HUDEP-2 (cell line): ENCODE results near the gene DNAJC4.
A peak's percentile ranks its signal among the peaks of the same experiment; 100 is the strongest.
"Not testable (repeated sequence)": the region's sequence is repeated elsewhere in the genome, so short reads cannot be mapped to it uniquely, and the experiment has no call there.

ENCODE experiments used
- DNase-seq, 76 experiments: peaks; one replicate each; lab custom pipeline; 2025; ENCODE audit not compliant: unreplicated experiment in 76 of 76; lab: John Stamatoyannopoulos, UW

DNAJC4 gene

DNA sequence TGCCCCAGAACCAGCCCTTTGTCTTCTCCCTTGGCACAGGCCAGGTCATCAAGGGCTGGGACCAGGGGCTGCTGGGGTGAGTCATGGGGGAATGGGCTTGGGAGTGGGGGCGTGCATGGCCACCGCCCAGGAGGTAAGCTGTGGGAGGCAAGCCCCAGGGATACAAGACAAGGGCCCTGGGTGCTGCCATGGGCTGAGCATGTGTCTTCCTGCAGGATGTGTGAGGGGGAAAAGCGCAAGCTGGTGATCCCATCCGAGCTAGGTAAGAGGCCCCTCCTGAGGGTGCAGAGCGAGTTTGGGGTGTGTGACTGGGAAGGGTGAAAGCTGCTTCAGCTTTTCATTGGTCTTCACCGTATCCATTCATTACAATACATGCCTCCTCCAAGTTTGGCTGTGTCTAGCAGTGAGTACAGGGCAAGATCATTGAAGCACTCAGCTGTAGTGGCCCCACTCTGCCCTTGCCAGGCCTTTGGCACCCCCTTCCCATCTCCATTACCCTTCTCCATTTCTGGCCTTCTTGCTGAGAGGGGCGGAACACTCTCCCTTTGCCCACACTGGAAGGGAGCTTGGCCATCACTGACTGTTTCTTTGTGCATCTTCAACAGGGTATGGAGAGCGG is 13.0 kb downstream of the DNAJC4 start:
- DNase-seq: no peak

DNA sequence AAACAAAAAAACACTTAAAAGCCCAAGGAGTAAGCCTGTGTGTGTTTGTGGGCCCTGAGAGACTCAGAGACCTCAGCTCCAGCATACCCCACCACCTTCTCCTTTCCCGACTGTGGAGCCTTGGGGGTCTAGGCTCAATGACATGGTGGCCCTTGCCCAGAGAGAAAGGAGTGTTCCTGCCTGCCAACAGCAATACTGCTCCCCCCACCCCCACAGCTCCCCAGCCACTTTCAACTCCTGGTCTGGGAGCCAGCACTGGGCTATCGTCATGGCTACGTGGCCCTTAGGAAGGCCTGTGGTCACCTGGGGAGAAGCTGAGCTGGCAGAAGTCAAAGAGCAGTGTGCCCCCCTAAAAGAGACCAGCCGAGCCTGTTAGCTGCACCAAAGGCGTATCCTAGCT is 13.8 kb downstream of the DNAJC4 start:
- no peak for DNase-seq

DNA sequence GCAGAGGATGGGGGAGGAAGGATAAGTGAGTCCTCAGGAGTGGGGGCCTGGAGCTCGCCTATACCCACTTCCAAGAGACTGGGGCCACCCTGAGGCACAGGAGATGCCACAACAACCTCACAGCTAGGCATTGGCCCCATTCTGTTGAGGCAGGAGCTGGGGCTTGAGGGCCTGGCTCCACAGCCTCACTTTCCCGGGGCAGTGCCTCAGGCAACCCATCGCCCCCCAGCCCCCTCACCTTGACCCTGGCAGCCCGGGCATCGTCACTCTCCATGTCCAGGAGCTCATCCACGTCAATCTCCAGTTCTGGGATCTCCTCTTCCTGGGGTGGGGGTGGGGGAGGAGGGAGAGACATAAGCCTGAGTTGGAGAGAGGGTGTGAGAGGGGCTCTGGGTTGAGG is 14.6 kb downstream of the DNAJC4 start:
- no peak for DNase-seq

DNA sequence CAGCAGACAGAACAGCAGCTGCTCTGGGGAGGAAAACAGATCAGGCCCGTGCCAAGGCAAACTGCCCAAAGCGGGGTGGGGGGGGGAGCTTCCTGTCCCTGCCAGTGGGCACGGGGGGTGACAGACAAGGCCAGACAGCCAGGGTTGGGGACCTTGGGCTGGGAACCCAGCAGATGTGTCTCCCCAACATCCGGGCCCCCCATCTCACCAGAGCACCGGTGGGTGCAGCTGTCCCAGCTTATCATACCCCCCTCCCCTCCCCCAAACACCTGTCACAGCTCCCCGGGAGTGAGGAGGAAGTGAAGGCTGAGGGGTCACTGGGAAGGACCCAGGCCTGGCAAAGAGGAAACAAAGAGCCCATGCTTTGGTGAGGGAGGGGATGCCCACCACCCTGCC is 15.1 kb downstream of the DNAJC4 start:
- DNase-seq: peak in 7 of 76 experiments; percentile 16 to 34 (median 25)

DNA sequence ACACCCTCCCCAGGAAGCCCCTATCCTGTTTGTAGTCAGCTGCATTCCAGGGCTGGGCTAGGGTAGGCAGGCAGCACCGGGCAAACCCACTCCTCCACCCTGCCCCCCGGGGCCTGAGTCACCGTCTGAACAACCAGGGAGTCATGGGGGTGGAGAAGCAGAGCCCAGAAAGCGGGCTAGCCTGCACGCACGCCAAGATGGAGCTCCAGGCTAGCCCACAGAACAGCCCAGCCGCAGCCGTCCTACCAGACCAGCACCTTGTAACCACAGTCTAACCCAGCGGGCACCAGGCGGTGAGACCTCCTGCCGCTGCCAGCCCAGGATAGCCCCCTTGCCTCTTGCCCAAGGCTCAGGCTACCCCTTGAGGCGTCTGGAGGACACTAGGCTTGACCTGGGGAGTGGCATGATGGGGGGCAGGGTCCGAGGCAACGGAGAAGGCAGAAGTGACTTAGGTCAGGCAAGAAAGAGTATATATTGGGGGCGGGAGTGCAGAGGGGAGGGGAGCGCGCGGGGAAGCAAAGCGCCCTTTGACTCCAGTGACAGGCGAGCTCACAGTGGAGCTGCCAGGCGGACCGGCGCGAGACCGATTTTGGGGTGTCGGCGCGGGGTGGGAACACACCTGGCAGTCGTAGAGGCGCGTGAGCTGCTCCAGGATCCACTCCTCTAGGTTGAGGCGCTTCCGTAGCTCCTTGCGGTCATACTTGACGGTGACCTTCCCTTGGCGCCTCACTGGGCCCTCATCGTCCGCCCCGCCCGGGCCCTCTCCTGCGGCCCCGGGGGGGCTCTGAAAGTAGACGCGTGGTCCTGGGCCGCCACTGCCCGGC is 15.7 kb downstream of the DNAJC4 start:
- peak in 66 of 76 experiments; percentile 14 to 81 (median 59) for DNase-seq

DNA sequence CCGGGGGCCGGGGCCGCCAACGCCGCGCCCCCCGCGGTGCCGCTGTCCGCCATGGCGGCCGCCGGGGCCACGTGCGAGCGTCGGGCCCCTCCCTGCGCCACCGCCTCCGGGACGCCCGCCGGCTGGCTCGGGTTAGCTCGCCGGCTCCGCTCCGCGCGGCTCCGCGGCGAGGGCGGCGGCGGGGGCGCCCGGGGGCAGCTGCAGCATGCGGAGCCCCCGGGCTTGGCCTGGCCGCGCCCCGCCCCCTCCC is 16.2 kb downstream of the DNAJC4 start:
- not testable (repeated sequence) for DNase-seq

DNA sequence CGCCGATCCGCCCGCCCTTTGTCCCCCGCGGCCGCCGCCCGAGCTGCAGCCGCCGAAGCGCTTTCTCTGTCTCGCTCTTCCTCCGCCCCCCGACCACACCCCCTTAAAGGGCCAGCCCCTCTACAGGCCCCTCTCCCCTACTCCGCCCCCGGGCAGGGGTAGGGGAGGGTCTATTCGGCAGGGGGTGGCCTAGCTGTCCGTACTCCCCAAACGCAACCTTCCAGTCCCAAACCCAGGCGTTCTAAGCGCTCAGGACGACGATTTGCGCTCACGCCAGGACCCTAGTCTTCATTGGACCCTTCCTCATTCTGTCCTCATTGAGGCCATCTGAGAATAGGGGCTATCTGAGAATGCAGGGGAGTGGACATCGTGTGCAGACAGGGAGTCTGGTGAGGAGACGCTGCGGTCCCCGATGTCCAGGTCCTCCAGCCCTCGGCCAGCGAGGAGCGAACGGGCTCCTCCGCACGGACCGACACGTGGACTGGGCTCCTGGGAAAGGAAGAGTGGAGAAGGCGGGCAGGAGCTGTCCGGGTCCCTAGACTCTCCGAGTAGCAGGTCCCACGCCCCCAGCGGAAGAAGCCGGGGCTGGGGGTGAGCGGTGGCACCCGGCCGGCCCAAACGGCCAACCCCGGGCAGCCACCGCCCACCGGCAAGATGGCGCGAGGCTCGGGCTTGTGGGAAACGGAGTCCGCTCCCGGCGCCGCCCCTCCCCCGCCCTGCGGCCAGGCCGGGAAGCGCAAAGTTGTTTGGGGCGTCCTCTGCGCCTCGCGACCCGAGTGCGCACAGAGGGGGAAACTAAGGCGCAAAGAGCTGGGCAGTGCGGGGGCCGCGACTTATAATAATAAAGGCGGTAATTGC is 16.8 kb downstream of the DNAJC4 start, which contains the start of gene PPP1R14B:
Gene PPP1R14B, minus strand, starts transcription at position 73 of the 858 bp plus-strand sequence. CDS start 270 bp downstream, outside the sequence.
- peak in 71 of 76 experiments; percentile 39 to 91 (median 80) for DNase-seq

DNA sequence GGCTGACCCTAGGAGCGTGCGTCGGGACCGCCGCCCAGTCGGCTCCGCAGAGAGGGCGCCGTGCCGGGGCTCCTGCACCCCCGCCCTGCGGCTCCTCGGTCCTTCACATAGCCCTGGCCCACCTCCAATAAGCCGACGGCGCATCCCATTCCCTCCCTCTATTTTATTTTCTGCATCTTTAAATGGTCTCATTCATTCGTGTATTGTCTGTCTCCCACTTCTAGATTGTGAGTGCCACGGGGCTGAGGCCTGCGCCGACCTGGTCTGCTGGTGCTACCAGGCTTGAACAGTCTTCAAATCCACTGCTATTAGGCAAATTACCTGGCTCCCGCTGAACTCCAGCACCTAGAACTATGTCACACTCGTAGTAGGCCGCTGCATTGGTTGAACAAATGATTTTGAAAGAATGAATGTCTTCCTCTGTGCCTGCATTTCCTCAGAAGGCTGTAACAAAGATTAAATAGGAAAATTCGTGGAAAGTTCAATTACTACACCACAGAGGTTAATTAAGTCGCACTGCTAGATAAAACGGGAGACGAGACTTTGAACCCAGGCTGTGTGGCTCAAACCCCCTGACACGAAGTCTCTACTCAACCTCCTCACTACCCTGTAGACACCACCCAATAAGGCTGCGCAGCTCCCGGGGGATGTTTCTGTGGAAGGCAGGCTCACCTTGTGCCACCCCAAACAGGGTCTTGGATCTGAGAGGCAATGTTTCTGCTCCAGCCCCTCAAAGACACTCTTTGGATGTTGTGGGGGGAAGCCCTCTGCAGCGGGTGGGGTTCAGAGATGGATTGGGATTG is 17.6 kb downstream of the DNAJC4 start:
- peak in 1 of 76 experiments; percentile 54 for DNase-seq

DNA sequence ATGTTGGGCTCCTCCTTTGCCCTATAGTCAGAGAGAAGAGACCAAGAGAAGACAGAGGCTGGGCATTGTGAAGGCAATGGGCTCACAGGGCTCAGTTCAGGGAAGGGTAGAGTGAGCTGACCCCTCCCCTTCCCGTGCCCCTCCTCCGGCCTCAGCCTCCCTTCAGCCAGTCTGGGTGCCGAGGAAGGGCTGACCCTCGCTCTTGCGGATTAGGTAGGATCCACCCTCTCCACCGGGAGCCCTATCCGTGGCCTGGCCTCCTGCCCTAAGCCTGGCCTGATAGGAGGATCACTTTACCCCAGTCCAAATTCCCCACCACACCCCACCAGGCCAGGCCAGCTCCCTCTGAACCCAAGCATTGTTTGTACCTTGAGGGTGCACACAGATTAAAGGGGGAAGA is 18.2 kb downstream of the DNAJC4 start:
- DNase-seq: peak in 2 of 76 experiments; percentile 16 to 21

DNA sequence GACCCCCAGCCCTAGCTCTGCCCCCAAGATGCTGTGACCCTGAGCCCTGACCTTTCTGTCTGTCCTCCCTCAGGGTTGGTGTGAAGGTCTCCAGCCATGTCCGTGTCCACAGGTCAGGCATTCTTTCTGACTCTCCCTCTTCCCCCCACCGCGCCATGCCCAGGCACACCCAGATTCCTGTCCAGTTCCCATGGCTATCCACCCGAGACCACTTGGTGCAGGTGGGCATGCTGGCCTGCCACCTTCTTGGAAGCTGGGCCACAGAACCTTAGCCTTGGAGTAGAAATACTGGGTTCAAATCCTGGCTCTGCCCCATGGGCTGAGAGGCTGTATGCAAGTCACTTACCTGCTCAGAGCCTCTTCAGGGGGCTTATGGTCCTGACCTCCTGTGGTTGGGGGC is 18.7 kb downstream of the DNAJC4 start:
- DNase-seq: no peak

DNA sequence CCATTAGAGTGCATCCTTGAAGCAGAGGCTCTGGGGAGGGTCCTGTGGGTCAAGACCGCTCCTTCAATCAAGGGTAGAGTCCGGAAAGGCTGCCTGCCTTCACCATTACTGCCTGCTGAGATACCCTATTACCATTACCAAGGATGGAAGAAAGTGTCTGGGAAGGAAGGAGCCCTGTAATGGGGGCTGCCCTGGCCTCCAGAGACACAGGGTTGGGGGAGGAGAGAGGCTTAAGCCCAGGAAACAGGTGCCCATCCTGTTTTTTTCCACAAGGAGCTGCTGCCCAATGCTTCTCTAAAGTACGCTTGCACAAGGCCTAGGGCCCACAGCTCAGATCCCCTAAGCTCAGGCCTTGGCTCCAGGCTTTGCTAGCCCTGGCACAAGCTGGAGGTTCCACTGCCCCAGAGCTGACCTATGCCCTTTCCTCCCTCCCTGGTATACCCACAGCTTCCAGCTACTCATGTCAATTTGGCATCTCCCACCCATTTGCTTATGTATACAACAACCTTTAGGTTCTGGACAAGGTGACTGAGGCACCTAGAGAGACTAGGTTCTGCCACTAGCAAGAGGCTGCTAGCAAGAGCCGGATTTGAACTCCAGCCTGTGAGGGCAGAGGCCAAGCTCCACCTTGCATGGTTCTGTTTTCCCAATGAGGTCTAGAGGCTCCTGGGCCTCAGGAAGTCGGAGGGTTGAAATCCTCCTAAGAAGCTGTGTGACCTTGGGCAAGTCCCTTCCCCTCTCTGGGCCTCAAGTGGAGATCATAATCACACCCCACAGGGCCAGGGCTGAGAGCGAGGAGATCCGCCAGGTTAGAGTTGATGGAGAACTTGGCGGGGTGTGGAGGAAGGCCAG is 19.4 kb downstream of the DNAJC4 start:
- peak in 9 of 76 experiments; percentile 10 to 35 (median 24) for DNase-seq

DNA sequence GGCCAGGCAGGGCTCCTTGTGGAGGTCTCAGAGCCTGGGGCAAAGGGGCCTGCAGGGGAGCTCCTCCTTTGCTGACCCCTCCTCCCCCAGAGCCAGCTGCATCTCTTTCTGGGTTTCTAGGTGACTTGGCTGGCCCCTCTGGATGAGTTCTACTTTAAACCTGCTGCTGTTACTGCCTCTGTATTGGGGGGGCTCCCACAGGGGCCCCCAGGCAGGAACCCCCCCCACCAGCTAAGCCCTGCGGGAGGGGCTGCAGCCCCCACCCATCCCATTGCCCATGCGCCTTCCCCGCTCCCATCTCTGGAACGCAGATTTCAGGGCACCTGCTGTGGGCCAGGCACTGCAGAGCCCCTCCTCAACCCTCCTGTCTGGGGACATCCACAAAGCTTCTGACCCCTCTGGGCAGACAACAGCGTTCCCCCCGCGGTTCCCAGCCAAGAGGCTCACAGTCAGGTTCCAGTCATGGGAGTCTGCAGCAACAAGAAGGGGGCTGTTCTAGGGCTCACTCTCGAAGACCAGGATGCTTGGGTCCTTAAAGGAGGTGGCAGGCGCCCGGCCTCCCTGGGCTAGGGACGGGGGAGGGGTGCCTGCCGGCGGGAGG is 20.2 kb downstream of the DNAJC4 start:
- DNase-seq: peak in 4 of 76 experiments; percentile 19 to 64 (median 28)

DNA sequence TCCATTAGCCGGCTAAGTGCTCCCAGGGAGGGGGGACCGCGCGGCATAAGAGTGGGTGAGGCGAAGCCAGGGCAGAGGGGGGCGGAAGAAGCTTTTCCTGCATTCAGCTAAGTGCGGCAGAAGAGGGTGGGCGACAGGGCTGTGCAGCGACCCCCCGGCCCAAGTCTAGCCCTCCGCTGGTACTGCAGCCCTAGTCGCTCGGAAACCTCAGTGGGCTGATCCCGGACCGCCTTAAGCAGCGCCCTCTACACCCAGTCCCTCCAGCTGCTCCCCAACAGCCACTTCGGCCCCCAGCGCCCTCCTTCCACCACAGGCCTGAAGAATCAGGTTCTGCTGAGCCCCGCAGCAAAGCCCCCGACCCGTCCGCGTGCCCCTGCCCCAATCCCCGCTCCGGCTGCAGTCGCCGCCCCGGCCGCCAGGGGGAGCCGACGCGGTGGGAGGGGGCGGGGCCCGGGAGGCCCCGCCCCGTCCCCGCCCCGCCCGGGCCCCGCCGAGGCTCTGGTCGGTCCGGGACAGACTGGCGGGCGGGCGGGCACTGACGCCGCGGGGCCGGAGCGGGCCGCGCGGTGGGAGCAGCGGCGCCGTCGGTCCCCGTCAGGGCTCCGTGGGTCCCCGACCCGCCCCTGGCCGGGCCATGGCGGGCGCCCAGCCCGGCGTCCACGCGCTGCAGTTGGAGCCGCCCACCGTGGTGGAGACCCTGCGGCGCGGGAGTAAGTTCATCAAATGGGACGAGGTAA is 20.8 kb downstream of the DNAJC4 start, which contains the start of gene PLCB3:
Gene PLCB3, plus strand, starts transcription at position 515 of the 737 bp plus-strand sequence. Its CDS starts 120 bp downstream, at position 635.
- DNase-seq: peak in 41 of 76 experiments; percentile 11 to 66 (median 38)

DNA sequence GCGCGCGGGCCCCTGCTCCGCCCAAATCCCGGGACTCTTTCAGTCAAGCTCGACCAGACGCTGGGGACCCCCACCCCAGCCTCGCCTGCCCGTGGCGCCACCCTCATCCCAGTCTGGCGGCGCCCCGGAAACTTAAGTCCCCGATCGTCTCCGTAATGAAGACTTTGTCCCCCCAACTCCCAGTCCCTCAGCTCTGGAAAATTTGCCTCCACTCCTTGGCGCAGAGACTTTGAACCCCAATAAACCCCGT is 21.3 kb downstream of the DNAJC4 start:
- DNase-seq: no peak

DNA sequence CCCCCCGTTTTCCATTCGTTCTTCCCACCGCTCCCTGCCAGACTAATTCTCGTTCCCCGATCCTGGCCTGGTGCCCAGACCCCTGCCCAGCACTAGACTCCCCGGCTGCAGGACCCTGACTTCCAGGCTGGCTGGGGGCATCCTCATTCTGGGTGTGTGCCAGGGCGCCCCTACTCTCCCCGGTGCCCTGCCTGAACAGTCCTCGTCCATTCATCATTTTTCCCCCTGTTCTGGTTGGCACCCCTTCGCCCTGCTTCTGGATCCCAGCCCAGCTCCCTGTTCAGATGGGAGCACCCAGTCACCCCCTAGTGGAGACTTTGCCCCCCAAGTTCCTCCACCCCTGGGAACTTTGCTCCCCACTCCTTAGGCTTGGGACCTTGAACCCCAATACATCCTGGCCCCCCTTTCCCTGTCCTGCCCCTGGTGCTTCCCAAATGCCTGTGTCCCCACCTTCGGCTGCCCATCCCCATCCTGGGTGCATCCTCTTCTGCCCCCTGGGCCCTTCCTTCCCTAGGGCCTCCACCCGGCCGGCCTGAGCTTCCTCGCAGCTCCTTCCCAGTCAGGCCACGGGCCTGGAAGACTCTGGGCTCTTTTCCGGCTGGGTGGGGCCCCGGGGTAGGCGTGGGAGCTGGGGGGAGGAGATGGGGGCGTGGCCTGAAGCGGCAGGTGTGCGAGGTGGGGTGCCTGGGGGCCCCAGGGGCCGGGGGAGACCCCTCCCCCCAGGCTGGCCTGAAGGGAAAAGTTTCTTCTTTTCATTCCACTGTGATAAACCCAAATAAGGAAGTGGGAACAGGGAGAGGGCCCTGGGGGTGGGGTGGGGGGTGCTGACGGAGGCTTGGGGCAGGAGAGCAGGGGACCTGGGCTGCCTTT is 21.9 kb downstream of the DNAJC4 start:
- DNase-seq: peak in 18 of 76 experiments; percentile 5 to 37 (median 25)

DNA sequence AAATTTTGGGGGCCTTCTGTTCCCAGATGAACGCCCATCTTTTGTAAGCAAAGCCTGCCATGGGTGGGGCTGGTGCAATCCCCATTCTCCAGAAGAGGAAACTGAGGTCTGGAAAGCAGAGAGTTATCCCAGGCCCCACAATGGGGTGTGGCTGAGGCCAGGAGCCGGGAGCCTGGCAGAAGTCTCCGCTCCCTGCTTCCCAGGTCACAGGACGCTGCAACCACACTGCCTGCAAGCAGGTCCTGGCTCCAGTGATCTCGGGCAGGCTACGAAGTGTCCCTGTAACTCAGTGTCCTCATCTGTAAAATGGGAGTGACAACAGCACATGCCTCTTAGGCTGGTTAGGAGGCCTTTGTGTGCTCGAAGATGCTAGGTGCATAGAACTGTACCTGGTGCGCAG is 22.7 kb downstream of the DNAJC4 start:
- no peak for DNase-seq

DNA sequence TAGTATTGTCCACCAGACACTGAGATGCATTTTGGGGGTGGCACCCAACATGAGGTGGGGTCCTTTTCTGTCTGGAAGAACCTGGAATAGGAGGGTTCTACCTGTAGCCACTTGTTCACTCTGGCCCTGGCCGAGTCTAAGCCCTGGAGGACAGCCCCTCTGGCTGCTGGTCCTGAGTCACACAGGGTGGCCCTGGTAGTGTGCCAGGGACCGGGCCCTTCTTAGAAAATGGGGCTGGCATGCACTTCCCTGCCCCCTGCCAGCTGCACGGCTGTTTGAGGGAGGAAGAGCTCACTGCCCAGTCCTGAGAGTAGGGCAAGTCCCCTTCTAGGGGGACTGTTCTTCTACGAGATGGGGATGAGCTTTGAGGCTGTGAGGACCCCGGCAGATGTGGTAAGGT is 23.1 kb downstream of the DNAJC4 start:
- DNase-seq: peak in 61 of 76 experiments; percentile 19 to 79 (median 60)

DNA sequence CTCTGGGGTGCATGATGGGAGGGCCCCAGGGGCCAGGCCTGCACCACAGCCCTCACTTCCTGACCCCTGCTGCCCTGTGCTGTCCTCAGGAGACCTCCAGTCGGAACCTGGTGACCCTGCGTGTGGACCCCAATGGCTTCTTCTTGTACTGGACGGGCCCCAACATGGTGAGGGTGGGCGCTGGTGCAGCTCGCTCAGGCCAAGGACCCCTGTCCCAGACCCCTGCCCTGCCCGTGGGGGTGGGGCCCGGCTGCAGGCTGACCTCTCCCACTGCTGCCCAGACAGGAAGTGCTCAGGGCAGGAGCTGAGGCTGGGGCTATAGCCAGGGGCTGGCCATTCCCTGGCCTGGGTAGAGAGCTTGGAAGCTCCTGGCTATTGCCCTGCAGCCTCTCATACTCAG is 24.0 kb downstream of the DNAJC4 start:
- no peak for DNase-seq
